IMR-90 (cell line): Measurements from ENCODE around the gene PCBD1. TPM values are rescaled to one million over a fixed set of nuclear protein-coding genes. Genes with fewer than 3 reads are reported as not detected.

ENCODE experiments used
- ATAC-seq: fragments of 200-7000 bp; cut with Tn5 transposase; 2 replicates; pipeline ENCODE4 v1.9.1; 2020; ENCODE audit warnings: low read depth, mild to moderate bottlenecking, moderate library complexity
- BruUV-seq: library from RNA; stranded (reverse); fragments of 400-500 nt; replicated peaks from 2 replicates; lab custom pipeline; 2021; lab: Mats Ljungman, UMichigan
- CTCF ChIA-PET: fragments of 300-600 bp; formaldehyde crosslinking; extraction: SDS; loops from one replicate; lab custom pipeline; 2021; ENCODE audit warnings: antibody characterized with exemption; lab: Yijun Ruan, JAX
- POLR2A ChIA-PET: fragments of 300-600 bp; sonication (Branson Sonifier 250); formaldehyde crosslinking; loops from one replicate; lab custom pipeline; 2022; ENCODE audit warnings: antibody characterized with exemption; ENCODE audit not compliant: unreplicated experiment; lab: Charles Lee
- DNase-seq: peaks from one replicate; pipeline ENCODE4 v3.0.0; 2013
- H2AFZ ChIP-seq: replicated peaks from 2 replicates; pipeline ENCODE3; 2013; ENCODE audit warnings: low read length, mild to moderate bottlenecking; ENCODE audit not compliant: poor library complexity
- H2AK5ac ChIP-seq: 2 replicates; pipeline ENCODE4 v1.6.1; 2013; ENCODE audit warnings: low read depth, low read length, inconsistent platforms
- H2AK9ac ChIP-seq: replicated peaks from 2 replicates; pipeline ENCODE3; 2013; ENCODE audit warnings: mild to moderate bottlenecking, low read depth, low read length, moderate library complexity; ENCODE audit not compliant: poor library complexity
- H2BK120ac ChIP-seq: 2 replicates; pipeline ENCODE4 v1.6.1; 2013; ENCODE audit warnings: low read depth, low read length, inconsistent platforms
- H2BK15ac ChIP-seq: 3 replicates; pipeline ENCODE4 v1.6.1; 2013; ENCODE audit warnings: low read depth, low read length, inconsistent platforms
- H2BK20ac ChIP-seq: 2 replicates; pipeline ENCODE4 v1.6.1; 2013; ENCODE audit warnings: low read depth, mild to moderate bottlenecking, inconsistent platforms, low read length, moderate library complexity
- H2BK5ac ChIP-seq: 2 replicates; pipeline ENCODE4 v1.6.1; 2013; ENCODE audit warnings: mild to moderate bottlenecking, low read depth, low read length, inconsistent platforms; ENCODE audit not compliant: poor library complexity, severe bottlenecking
- H3K14ac ChIP-seq: replicated peaks from 2 replicates; pipeline ENCODE4 v1.6.1; 2013; ENCODE audit warnings: low read depth, low read length, inconsistent platforms
- H3K18ac ChIP-seq: 2 replicates; pipeline ENCODE4 v1.6.1; 2013; ENCODE audit warnings: low read depth, low read length, control low read depth
- H3K23ac ChIP-seq: 2 replicates; pipeline ENCODE4 v1.6.1; 2013; ENCODE audit warnings: low read depth, low read length, inconsistent platforms
- H3K27ac ChIP-seq: 2 replicates; pipeline ENCODE4 v1.5.1; 2013; ENCODE audit warnings: mild to moderate bottlenecking, control low read depth, low read length; ENCODE audit not compliant: insufficient read depth
- H3K27me3 ChIP-seq: 2 replicates; pipeline ENCODE4 v1.6.1; 2013; ENCODE audit warnings: low read length; ENCODE audit not compliant: control insufficient read depth, insufficient read depth
- H3K36me3 ChIP-seq: 2 replicates; pipeline ENCODE4 v1.6.1; 2013; ENCODE audit warnings: low read length, mixed read lengths; ENCODE audit not compliant: control insufficient read depth, insufficient read depth
- H3K4ac ChIP-seq: 2 replicates; pipeline ENCODE4 v1.6.1; 2013; ENCODE audit warnings: low read depth, low read length, inconsistent platforms
- H3K4me1 ChIP-seq: 2 replicates; pipeline ENCODE4 v1.6.1; 2013; ENCODE audit warnings: low read length, mixed read lengths; ENCODE audit not compliant: control insufficient read depth, insufficient read depth
- H3K4me2 ChIP-seq: 2 replicates; pipeline ENCODE4 v1.6.1; 2013; ENCODE audit warnings: low read depth, mild to moderate bottlenecking, control low read depth, low read length, moderate library complexity
- H3K4me3 ChIP-seq: 2 replicates; pipeline ENCODE4 v1.5.1; 2013; ENCODE audit warnings: low read depth, mild to moderate bottlenecking, control low read depth, low read length, moderate library complexity; ENCODE audit not compliant: insufficient read depth
- H3K56ac ChIP-seq: 2 replicates; pipeline ENCODE4 v1.6.1; 2013; ENCODE audit warnings: low read length, inconsistent platforms; ENCODE audit not compliant: insufficient read depth; ENCODE audit errors: extremely low read depth
- H3K79me1 ChIP-seq, 2 experiments: 2 replicates each; pipeline ENCODE4 v1.6.1; 2013; ENCODE audit warnings: low read length in 2 of 2, inconsistent platforms in 1 of 2, low read depth in 1 of 2
- H3K9ac ChIP-seq: 2 replicates; pipeline ENCODE4 v1.6.1; 2013; ENCODE audit warnings: low read depth, low read length, control low read depth
- H3K9me1 ChIP-seq: 2 replicates; pipeline ENCODE4 v1.6.1; 2013; ENCODE audit warnings: low read length, inconsistent platforms; ENCODE audit not compliant: insufficient read depth
- H3K9me3 ChIP-seq: 2 replicates; pipeline ENCODE4 v1.6.1; 2013; ENCODE audit warnings: low read length; ENCODE audit not compliant: control insufficient read depth, insufficient read depth
- H4K20me1 ChIP-seq: 2 replicates; pipeline ENCODE4 v1.6.1; 2013; ENCODE audit warnings: low read length, inconsistent platforms; ENCODE audit not compliant: insufficient read depth
- H4K5ac ChIP-seq: 2 replicates; pipeline ENCODE4 v1.6.1; 2013; ENCODE audit warnings: mild to moderate bottlenecking, low read depth, low read length, control low read depth
- H4K8ac ChIP-seq, 2 experiments: 2 replicates each; pipeline ENCODE4 v1.6.1; 2013; ENCODE audit warnings: low read depth in 2 of 2, low read length in 2 of 2, control low read depth in 1 of 2, inconsistent platforms in 1 of 2
- H4K91ac ChIP-seq: 2 replicates; pipeline ENCODE4 v1.6.1; 2013; ENCODE audit warnings: low read depth, low read length, inconsistent platforms; ENCODE audit not compliant: insufficient read depth
- CEBPB ChIP-seq: IDR thresholded peaks from 2 replicates; pipeline ENCODE4 v1.6.1; 2012; ENCODE audit warnings: low read depth, low read length, improper control_type of control experiment
- CHD1 ChIP-seq: IDR thresholded peaks from 2 replicates; pipeline ENCODE4 v1.6.1; 2012; ENCODE audit warnings: low read depth, low read length, improper control_type of control experiment
- MAZ ChIP-seq: IDR thresholded peaks from 2 replicates; pipeline ENCODE4 v1.6.1; 2012; ENCODE audit warnings: low read depth, mild to moderate bottlenecking, low read length, improper control_type of control experiment, moderate library complexity, borderline replicate concordance
- MXI1 ChIP-seq: IDR thresholded peaks from 2 replicates; pipeline ENCODE4 v1.6.1; 2012; ENCODE audit warnings: low read depth, mild to moderate bottlenecking, low read length, moderate library complexity, borderline replicate concordance
- NFE2L2 ChIP-seq: fragments of 150-350 bp; IDR thresholded peaks from 2 replicates; pipeline ENCODE4 v1.6.1; 2016; ENCODE audit warnings: low read depth, mild to moderate bottlenecking, low read length
- POLR2A ChIP-seq: IDR thresholded peaks from 2 replicates; pipeline ENCODE4 v1.6.1; 2012; ENCODE audit warnings: mild to moderate bottlenecking, low read depth, low read length
- RFX5 ChIP-seq: IDR thresholded peaks from 2 replicates; pipeline ENCODE4 v1.8.0; 2012; ENCODE audit warnings: low read depth, mild to moderate bottlenecking, low read length, moderate library complexity
- WGBS, 2 experiments: methylation state at CpG; one replicate each; pipeline versions ENCODE4 v1.1.5 to v1.1.7; 2013; ENCODE audit warnings: missing lambda C conversion rate in 2 of 2; ENCODE audit not compliant: insufficient read length in 1 of 2; ENCODE audit errors: extremely low coverage in 2 of 2; 5-methylcytosine and 5-hydroxymethylcytosine counted together
- dilution Hi-C: fragments of 300-500 bp; cut with HindIII; formaldehyde crosslinking; loops from one replicate; pipeline ENCODE4 v1.14.3; 2018; ENCODE audit warnings: low sequenced_read_pairs; ENCODE audit not compliant: unreplicated experiment
- in situ Hi-C: fragments of 300-500 bp; cut with MboI; formaldehyde crosslinking; loops from 3 replicates; pipeline ENCODE4 v1.14.3; 2019; ENCODE audit warnings: low sequenced_read_pairs, inconsistent platforms, mixed read lengths
- intact Hi-C: fragments of 100-400 bp; cut with micrococcal nuclease; formaldehyde crosslinking; loops from 2 replicates; pipeline ENCODE4 v1.10.0; 2022
- polyA plus RNA-seq, 3 experiments: library from polyadenylated mRNA; depleted of rRNA; stranded (reverse); fragments of >200 nt; gene quantifications; 2 replicates each; pipeline ENCODE4 v1.2.3, GENCODE V29; 2012; ENCODE audit warnings: low replicate concordance in 1 of 3
- total RNA-seq: library from RNA; depleted of rRNA; stranded (reverse); fragments of >200 nt; gene quantifications from 2 replicates; pipeline ENCODE4 v1.2.3, GENCODE V29; 2012

Gene PCBD1
- total and polyA plus RNA-seq, 2 of the 4 experiments (the other 2 are of a cell fraction) = 15.8 to 31.6 TPM

DNA sequence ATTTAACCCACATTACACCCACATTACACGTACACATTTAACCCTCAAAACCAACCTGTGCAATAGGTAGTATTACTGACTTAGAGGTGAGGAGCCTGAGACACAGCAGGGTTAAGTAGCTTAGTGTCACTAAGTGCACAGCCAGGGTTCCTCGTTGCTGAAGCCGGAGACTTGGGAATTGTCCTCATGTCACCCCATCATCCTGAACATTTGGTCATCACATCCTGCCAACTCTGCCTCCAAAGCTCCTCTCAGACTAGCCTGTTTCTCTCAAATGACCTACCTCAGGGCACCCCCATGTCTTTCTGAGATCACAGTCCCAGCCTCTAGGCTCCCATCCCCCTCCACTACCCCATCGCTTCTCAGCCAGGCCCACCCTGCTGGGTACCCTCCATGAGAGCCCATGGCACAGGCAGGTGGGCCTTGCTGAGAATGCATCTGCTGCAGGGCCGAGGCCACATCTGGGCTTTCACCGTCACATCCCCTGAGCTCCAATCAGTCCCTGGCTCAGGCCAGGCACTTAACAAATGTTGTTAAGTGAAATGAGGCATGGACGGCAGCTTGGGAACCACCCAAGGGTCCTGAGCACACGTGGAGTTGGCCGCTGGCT, 21.1 kb upstream of the PCBD1 start (continued):
- no peak for TF ChIP-seq MXI1
- no peak for TF ChIP-seq CHD1
- no peak for TF ChIP-seq MAZ

GRCh38 chr10:70908406-70909296, 20.3 kb upstream of the PCBD1 start:
- Histone ChIP-seq H3K4me3 (no peak overlapping the region), H4K91ac (no peak overlapping the region), H2BK20ac (no peak overlapping the region), H3K27me3 (peaks cover 68% of the 10 kb centered on the region), H3K9ac (no peak overlapping the region), H3K4me1 (no peaks in the 10 kb centered on the region), H4K5ac (no peak overlapping the region), H2AK5ac (no peak overlapping the region), H2AK9ac (no peak overlapping the region), H3K18ac (no peak overlapping the region), H3K9me1 (no peaks in the 10 kb centered on the region), H3K4me2 (no peak overlapping the region), H2BK5ac (no peak overlapping the region), H2BK15ac (no peak overlapping the region), H3K79me1 (no peaks in the 10 kb centered on the region), H3K23ac (no peak overlapping the region), H2BK120ac (no peak overlapping the region), H3K4ac (no peak overlapping the region), H4K20me1 (no peaks in the 10 kb centered on the region; the same call in 1 of the 2 replicates), H2AFZ (no peak overlapping the region), H4K8ac (no peak overlapping the region), H3K27ac (no peak overlapping the region), H3K56ac (no peak overlapping the region), H3K14ac (no peak overlapping the region), H3K9me3 (no peaks in the 10 kb centered on the region), H3K36me3 (no peaks in the 10 kb centered on the region)
- DNase-seq (no peak), ATAC-seq (no peak)
- intact Hi-C loops = no loop called here
- ChIA-PET POLR2A (no interaction called here), CTCF (no interaction called here)
- dilution Hi-C loops = no loop called here
- TF ChIP-seq RFX5 = no peak
- no peak for TF ChIP-seq CEBPB
- no peak for TF ChIP-seq NFE2L2
- TF ChIP-seq POLR2A = no peak
- no peak for TF ChIP-seq CHD1
- in situ Hi-C loops = no loop called here
- no TSS peak for BruUV-seq
- 68% methylated on average over 7 of the region's 12 CpGs; no CpG with 5 or more reads in 1 of the 2 experiments for WGBS, 2 experiments
